ENCODE data around the gene DIPK1C.

- no peak for TF ChIP-seq EZH2 (IDR thresholded peaks at IDR 0.05; ENCODE audit: borderline replicate concordance, control insufficient read depth, low read depth, low read length)
- no peak for TF ChIP-seq CTCF (IDR thresholded peaks at IDR 0.05 in 2 of 3, conservative IDR thresholded peaks at IDR 0.05 in 1 of 3; ENCODE audit: control insufficient read depth in 2 of 3, extremely low read depth in 1 of 3, insufficient read depth in 1 of 3, low read depth in 3 of 3, low read length in 3 of 3)
- no peak for TF ChIP-seq USF2 (IDR thresholded peaks at IDR 0.05; ENCODE audit: borderline replicate concordance, low read depth, low read length)
- TF ChIP-seq SMC3 (IDR thresholded peaks at IDR 0.05; ENCODE audit: borderline replicate concordance, low read length) = no peak
- TF ChIP-seq ZZZ3 (IDR thresholded peaks at IDR 0.05; ENCODE audit: control insufficient read depth, insufficient read length, low read depth) = no peak
- TF ChIP-seq BRCA1 (IDR thresholded peaks at IDR 0.05; ENCODE audit: low read depth, low read length) = no peak
- TF ChIP-seq SREBF1 (IDR thresholded peaks at IDR 0.05; ENCODE audit: low read length) = no peak
- TF ChIP-seq HCFC1 (IDR thresholded peaks at IDR 0.05; ENCODE audit: low read length) = no peak
- TF ChIP-seq PBX3 (IDR thresholded peaks at IDR 0.05; ENCODE audit: insufficient replicate concordance, low read depth, low read length) = no peak
These were observed 22.6 kb downstream of the DIPK1C start for GRCh38 chr18:74434466-74434865.
